Endothelial cell of umbilical vein (primary cell): ENCODE measurements around the gene ERCC4. TPM values are rescaled to one million over a fixed set of nuclear protein-coding genes. Genes with fewer than 3 reads are reported as not detected.

Source experiments
- BruUV-seq: library from RNA; stranded (reverse); fragments of 400-500 nt; replicated peaks from 2 replicates; lab custom pipeline; 2021; lab: Mats Ljungman, UMichigan
- CTCF ChIA-PET: fragments of 300-600, 350-600 bp; sonication (Branson Sonifier 250); formaldehyde crosslinking; loops from one replicate; lab custom pipeline; 2021; ENCODE audit warnings: antibody characterized with exemption, inconsistent platforms; lab: Charles Lee
- POLR2A ChIA-PET: fragments of 300-600, 350-600 bp; sonication (Branson Sonifier 250); formaldehyde crosslinking; loops from one replicate; lab custom pipeline; 2021; ENCODE audit warnings: antibody characterized with exemption, inconsistent platforms; lab: Charles Lee
- DNase-seq: peaks from one replicate; pipeline ENCODE4 v3.0.0-alpha.2; 2011; ENCODE audit warnings: low read depth, low spot score
- FAIRE-seq: peaks from 2 replicates; lab custom pipeline; 2011; peaks lifted over from hg19 to GRCh38; lab: Jason Lieb, UNC
- H2AFZ ChIP-seq: 2 replicates; pipeline ENCODE4 v1.6.0; 2012; ENCODE audit warnings: low read depth, low read length, control low read depth, inconsistent platforms
- H3K27ac ChIP-seq: 2 replicates; pipeline ENCODE4 v1.5.1; 2011; ENCODE audit warnings: low read depth, mild to moderate bottlenecking, control low read depth, low read length, moderate library complexity; ENCODE audit not compliant: insufficient read depth
- H3K27me3 ChIP-seq, 2 experiments: 2 replicates each; pipeline versions ENCODE4 v1.6.0 to v1.6.1; 2011; ENCODE audit warnings: low read length in 2 of 2, mixed read lengths in 1 of 2; ENCODE audit not compliant: control insufficient read depth in 2 of 2, insufficient read depth in 2 of 2
- H3K36me3 ChIP-seq, 2 experiments: 2 replicates in 1 of 2; 3 replicates in 1 of 2; pipeline ENCODE4 v1.5.1; 2011; ENCODE audit warnings: low read length in 2 of 2, mild to moderate bottlenecking in 1 of 2, moderate library complexity in 1 of 2; ENCODE audit not compliant: control insufficient read depth in 2 of 2, insufficient read depth in 2 of 2; ENCODE audit errors: extremely low read depth in 1 of 2
- H3K4me1 ChIP-seq: 3 replicates; pipeline ENCODE4 v1.5.1; 2011; ENCODE audit warnings: mild to moderate bottlenecking, low read length; ENCODE audit not compliant: control insufficient read depth, insufficient read depth; ENCODE audit errors: extremely low read depth
- H3K4me2 ChIP-seq: 2 replicates; pipeline ENCODE4 v1.6.1; 2011; ENCODE audit warnings: low read length, control low read depth, mixed read lengths; ENCODE audit not compliant: insufficient read depth
- H3K4me3 ChIP-seq, 3 experiments: fragments of 200-600 bp in 1 of 3; sonication (generic), shearing (Covaris generic) in 1 of 3; replicated peaks in 1 of 3; 2 replicates each; pipeline ENCODE4 v1.5.1; 2011 to 2016; ENCODE audit warnings: control low read depth in 3 of 3, low read length in 3 of 3, mild to moderate bottlenecking in 2 of 3, inconsistent platforms in 1 of 3, low read depth in 1 of 3, moderate library complexity in 1 of 3; ENCODE audit not compliant: insufficient read depth in 1 of 3
- H3K79me2 ChIP-seq: 2 replicates; pipeline ENCODE4 v1.6.0; 2012; ENCODE audit warnings: low read length, inconsistent platforms; ENCODE audit not compliant: control insufficient read depth, insufficient read depth
- H3K9ac ChIP-seq: replicated peaks from 2 replicates; pipeline ENCODE3; 2011; ENCODE audit warnings: low read length, control low read depth; ENCODE audit not compliant: insufficient read depth; ENCODE audit errors: extremely low read depth
- H3K9me1 ChIP-seq: replicated peaks from 3 replicates; pipeline ENCODE4 v1.6.0; 2011; ENCODE audit warnings: mild to moderate bottlenecking, low read length; ENCODE audit not compliant: control insufficient read depth, insufficient read depth; ENCODE audit errors: extremely low read depth
- H3K9me3 ChIP-seq: replicated peaks from 2 replicates; pipeline ENCODE4 v1.5.1; 2012; ENCODE audit warnings: low read length, inconsistent platforms; ENCODE audit not compliant: control insufficient read depth, insufficient read depth
- H4K20me1 ChIP-seq: replicated peaks from 2 replicates; pipeline ENCODE3; 2011; ENCODE audit warnings: mild to moderate bottlenecking, low read length; ENCODE audit not compliant: control insufficient read depth, insufficient read depth; ENCODE audit errors: extremely low read depth
- CTCF ChIP-seq, 2 donors: IDR thresholded peaks; 1 replicate in 1 of 2; 2 replicates in 1 of 2; pipeline ENCODE4 v1.5.1; 2011; ENCODE audit warnings: low read length in 2 of 2, mild to moderate bottlenecking in 2 of 2, moderate library complexity in 2 of 2, control low read depth in 1 of 2, inconsistent platforms in 1 of 2, low read depth in 1 of 2; ENCODE audit not compliant: insufficient read depth in 1 of 2; ENCODE audit errors: extremely low read depth in 1 of 2
- EZH2 ChIP-seq: IDR thresholded peaks from 2 replicates; pipeline ENCODE4 v1.6.1; 2012; ENCODE audit warnings: borderline replicate concordance, low read depth, mild to moderate bottlenecking, moderate library complexity, low read length, inconsistent platforms; ENCODE audit not compliant: severe bottlenecking
- FOS ChIP-seq: IDR thresholded peaks from 2 replicates; pipeline ENCODE4 v1.6.1; 2011; ENCODE audit warnings: mild to moderate bottlenecking, low read length, moderate library complexity, borderline replicate concordance; ENCODE audit not compliant: insufficient read depth
- GATA2 ChIP-seq: IDR thresholded peaks from 2 replicates; pipeline ENCODE4 v1.7.0; 2011; ENCODE audit warnings: low read depth, mild to moderate bottlenecking, moderate library complexity, mixed read lengths, low read length; ENCODE audit not compliant: insufficient read length, insufficient read depth
- JUN ChIP-seq: IDR thresholded peaks from 2 replicates; pipeline ENCODE4 v1.6.1; 2011; ENCODE audit warnings: borderline replicate concordance, low read depth; ENCODE audit not compliant: insufficient read length, insufficient read depth
- MAX ChIP-seq: IDR thresholded peaks from 2 replicates; pipeline ENCODE4 v1.6.1; 2011; ENCODE audit not compliant: insufficient read depth, insufficient read length
- MYC ChIP-seq: IDR thresholded peaks from one replicate; pipeline ENCODE4 v1.6.1; 2011; ENCODE audit warnings: mild to moderate bottlenecking, low read depth, low read length
- POLR2A ChIP-seq: IDR thresholded peaks from 2 replicates; pipeline ENCODE4 v1.6.1; 2012; ENCODE audit warnings: low read depth, mild to moderate bottlenecking, control low read depth, low read length
- POLR2AphosphoS5 ChIP-seq: IDR thresholded peaks from 2 replicates; pipeline ENCODE4 v1.6.1; 2012; ENCODE audit warnings: low read depth, mild to moderate bottlenecking, control low read depth, low read length, moderate library complexity; ENCODE audit not compliant: insufficient read depth
- dilution Hi-C: fragments of 300-500 bp; cut with MboI; formaldehyde crosslinking; loops from one replicate; pipeline ENCODE4 v1.15.0; 2019; ENCODE audit warnings: low sequenced_read_pairs; ENCODE audit not compliant: extremely low pct_ligation_motif_present
- intact Hi-C: fragments of 100-400 bp; cut with micrococcal nuclease; formaldehyde crosslinking; loops from one replicate; pipeline ENCODE4 v1.10.0; 2022
- polyA plus RNA-seq, 4 experiments: library from polyadenylated mRNA; depleted of rRNA in 3 of 4; stranded (reverse) in 3 of 4; unstranded in 1 of 4; fragments of >200 nt; gene quantifications; 2 replicates each; pipeline versions ENCODE4 v1.2.1 to v1.2.3, GENCODE V29; 2011 to 2012; ENCODE audit warnings: missing spikeins in 1 of 4
- total RNA-seq: library from RNA; stranded (reverse); gene quantifications from 2 replicates; pipeline ENCODE4 v1.2.3, GENCODE V29; 2021

Gene ERCC4
- total and polyA plus RNA-seq, 2 donors (not counting 3 experiments of a cell fraction or from before 2014, with no cell fraction given) = 4.9 to 17.1 TPM

GRCh38 chr16:13973321-13974023 is 53.5 kb downstream of the ERCC4 start:
- no peaks in the 10 kb centered on the region for H3K36me3 ChIP-seq
- ChIA-PET CTCF (interaction anchor here (1.0 to 2.2 kb wide), 2 partner anchors 50 to 213 kb away, joined by 3 to 5 read pairs; no protein-coding TSS in a partner anchor), POLR2A (no interaction called here)
- dilution Hi-C loops = no loop called here
- BruUV-seq = no TSS peak
- no peaks in the 10 kb centered on the region for H4K20me1 ChIP-seq
- no peak for DNase-seq
- no peak overlapping the region for H3K9ac ChIP-seq
- no peak for TF ChIP-seq POLR2AphosphoS5
- no peak for TF ChIP-seq MAX
- no peak for TF ChIP-seq POLR2A
- no peak for TF ChIP-seq CTCF (IDR thresholded peaks at IDR 0.05; ENCODE audit: extremely low read depth in 1 of 2, insufficient read depth in 1 of 2, low read depth in 1 of 2, low read length in 2 of 2)
- no peak for TF ChIP-seq FOS
- no peak for TF ChIP-seq MYC
- TF ChIP-seq JUN = no peak
- TF ChIP-seq EZH2 = no peak
- TF ChIP-seq GATA2 = no peak
- H3K4me1 ChIP-seq = no peaks in the 10 kb centered on the region
- no peak overlapping the region for H3K27ac ChIP-seq
- no peak overlapping the region for H3K4me2 ChIP-seq
- H3K27me3 ChIP-seq = peaks cover 0 to 2% of the 10 kb centered on the region in 2 experiments
- no peak overlapping the region for H2AFZ ChIP-seq
- no peak overlapping the region for H3K4me3 ChIP-seq
- no peaks in the 10 kb centered on the region for H3K9me3 ChIP-seq
- H3K79me2 ChIP-seq = no peaks in the 10 kb centered on the region
- no peaks in the 10 kb centered on the region for H3K9me1 ChIP-seq
- intact Hi-C loops = no loop called here
- no peak for FAIRE-seq
